HG02610 (cell line): Measurements from ENCODE around the gene MYMK.

ENCODE experiments used
- ATAC-seq: cut with Tn5 transposase; IDR thresholded peaks from one replicate; pipeline ENCODE4 v1.9.1; 2021; ENCODE audit warnings: mild to moderate bottlenecking, moderate library complexity; ENCODE audit not compliant: unreplicated experiment

Gene MYMK

GRCh38 chr9:133506653-133507038, 18.1 kb downstream of the MYMK start:
- no peak for ATAC-seq

- ATAC-seq, result no peak
Observed at GRCh38 chr9:133505901-133506652, 18.7 kb downstream of the MYMK start.

- no peak for ATAC-seq
Observed at GRCh38 chr9:133505186-133505830, 19.5 kb downstream of the MYMK start.

GRCh38 chr9:133502112-133502511, 22.6 kb downstream of the MYMK start:
- ATAC-seq, result no peak

- ATAC-seq, result no peak
Observed at GRCh38 chr9:133499892-133500270, 24.9 kb downstream of the MYMK start.

GRCh38 chr9:133499132-133499891, 25.4 kb downstream of the MYMK start:
- ATAC-seq, result no peak

GRCh38 chr9:133496861-133497842, 27.6 kb downstream of the MYMK start:
- no peak for ATAC-seq

GRCh38 chr9:133495327-133496293, 29.1 kb downstream of the MYMK start:
- ATAC-seq, result no peak

- no peak for ATAC-seq
Observed at GRCh38 chr9:133494636-133495326, 30.0 kb downstream of the MYMK start.

GRCh38 chr9:133493845-133494540, 30.8 kb downstream of the MYMK start:
- no peak for ATAC-seq

GRCh38 chr9:133493428-133493827, 31.3 kb downstream of the MYMK start:
- no peak for ATAC-seq

GRCh38 chr9:133492061-133493021, 32.4 kb downstream of the MYMK start:
- no peak for ATAC-seq

GRCh38 chr9:133491656-133491925, 33.2 kb downstream of the MYMK start:
- ATAC-seq, result no peak

GRCh38 chr9:133490865-133491655, 33.7 kb downstream of the MYMK start:
- ATAC-seq, result no peak

- ATAC-seq, result no peak
Observed at GRCh38 chr9:133490201-133490681, 34.5 kb downstream of the MYMK start.
